GM18907 (cell line): ENCODE results near the gene UBE2O.
A peak's percentile ranks its signal among the peaks of the same experiment; 100 is the strongest.

Experiments used
- ATAC-seq: cut with Tn5 transposase; IDR thresholded peaks from one replicate; pipeline ENCODE4 v1.9.1; 2021; ENCODE audit warnings: mild to moderate bottlenecking, moderate library complexity; ENCODE audit not compliant: unreplicated experiment

Gene UBE2O

DNA sequence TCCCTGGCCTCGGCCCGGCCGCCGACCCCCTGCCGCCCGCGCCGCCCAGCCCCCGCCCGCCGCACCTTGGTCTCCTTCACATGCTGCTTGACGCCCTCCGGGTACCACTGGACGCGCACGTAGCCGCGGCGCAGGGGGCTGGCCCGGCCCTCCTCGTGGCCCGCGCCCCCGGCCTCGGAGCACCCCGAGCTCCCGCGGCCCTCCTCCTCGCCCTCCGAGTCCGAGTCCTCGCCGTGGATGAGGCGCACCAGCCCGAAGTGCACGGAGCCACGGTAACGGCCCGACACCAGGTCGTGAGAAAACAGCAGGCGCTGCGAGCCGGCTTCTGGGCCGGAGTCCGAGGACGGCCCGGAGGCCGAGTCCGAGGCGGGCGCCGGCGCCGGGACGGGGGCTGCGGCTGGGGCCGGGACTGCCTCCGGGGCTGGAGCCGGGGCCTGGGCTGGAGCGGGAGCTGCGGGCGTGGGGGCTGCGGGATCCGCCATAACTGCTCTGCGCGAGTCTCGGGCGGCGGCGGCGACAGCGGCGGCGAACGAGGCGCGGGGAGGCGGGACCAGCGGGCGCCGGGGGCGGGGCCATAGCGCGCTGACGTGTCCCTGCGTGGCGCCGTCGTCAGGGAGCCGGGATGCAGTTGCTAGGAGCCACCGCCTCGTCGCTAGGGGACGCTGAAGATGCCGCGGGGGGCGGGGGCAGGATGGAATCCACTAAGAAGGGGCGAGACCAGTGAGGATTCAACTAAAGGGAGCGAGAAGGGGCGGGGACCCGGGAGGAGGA is at the start of gene UBE2O:
Gene UBE2O (minus strand): TSS at position 493 of the 771 bp plus-strand sequence. CDS start 11 bp downstream, at position 482.
- ATAC-seq, result peak; percentile 90

DNA sequence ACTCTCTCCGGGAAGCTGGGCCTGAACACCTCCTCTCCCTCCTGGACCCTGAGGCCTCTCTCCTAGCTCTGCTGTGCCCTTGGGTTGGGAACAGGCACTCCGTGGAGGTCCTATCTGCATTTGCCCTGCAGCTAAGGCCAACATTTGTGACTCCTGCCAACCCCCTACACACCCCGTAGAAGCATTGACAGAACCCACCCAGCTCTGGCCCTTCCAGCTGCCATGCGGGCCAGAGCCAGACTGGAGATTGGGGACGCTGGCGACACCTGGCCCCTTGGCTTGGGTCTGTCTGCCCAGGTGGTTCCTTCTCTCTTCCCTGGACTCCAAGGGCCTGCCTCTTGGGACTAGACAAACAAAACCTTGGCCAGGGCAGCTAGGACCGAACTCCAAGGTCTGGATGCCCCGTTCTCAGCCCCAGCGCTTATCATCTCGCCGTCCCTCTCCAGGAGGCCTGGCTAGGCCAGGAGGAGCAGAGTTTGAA is 48.9 kb upstream of the UBE2O start:
- ATAC-seq, result no peak

DNA sequence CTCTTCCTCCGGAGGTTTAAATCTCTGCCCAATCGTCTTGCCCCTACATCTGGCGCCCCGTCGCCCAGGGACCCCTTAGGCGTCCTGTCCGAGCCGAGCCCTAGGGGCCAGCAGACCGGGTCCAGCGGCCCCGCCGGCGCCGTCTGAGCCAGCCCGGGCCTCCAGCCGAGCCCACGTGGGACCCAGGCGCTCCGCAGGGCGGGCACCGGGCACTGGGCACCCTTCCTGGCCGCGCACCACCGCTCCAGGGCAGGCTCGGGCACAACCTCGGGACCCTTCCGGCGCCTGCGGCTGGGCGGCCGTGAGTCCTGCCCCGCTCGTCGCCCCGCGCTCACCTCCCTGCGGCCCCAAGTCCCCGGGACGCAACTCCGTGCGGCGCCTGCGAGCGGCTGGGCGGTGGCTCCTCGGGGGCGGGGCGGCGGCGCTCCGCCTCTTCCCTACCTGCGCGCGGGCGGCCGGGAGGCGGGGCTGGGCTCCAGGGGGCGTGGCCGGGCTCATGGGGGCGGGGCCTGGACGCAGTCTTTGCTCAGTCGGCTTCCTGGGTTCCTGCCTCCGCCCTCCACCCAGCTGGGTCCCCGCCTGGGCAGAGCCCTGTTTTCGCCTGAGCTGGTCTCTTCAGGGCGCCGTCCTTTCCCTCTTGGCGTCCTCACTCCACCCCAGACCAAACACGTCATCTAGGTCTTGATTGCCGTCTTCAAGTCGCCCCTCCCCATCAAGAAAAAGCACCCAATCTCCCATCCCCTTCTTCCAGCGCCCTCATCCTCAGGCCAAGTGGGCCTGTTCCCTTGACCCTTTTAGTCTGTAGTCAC is 48.3 kb upstream of the UBE2O start, which contains the start of gene RHBDF2:
Gene RHBDF2 (minus strand): TSS at position 406 of the 809 bp plus-strand sequence. CDS start 19,899 bp downstream, outside the sequence.
- peak; percentile 68 for ATAC-seq

DNA sequence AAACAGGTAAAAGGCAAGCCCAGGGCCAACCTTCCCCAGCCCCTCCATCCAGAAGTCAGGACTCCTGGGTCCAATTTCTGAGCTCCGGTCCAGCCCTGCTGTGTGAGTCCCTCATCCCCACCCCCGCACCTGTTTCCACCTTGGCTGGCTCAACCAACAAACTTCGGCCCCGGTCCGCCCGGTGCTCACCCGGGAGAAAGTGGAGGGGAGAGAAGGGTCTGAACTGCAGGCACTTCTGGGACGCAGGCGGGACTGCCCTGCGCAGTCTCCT is 47.7 kb upstream of the UBE2O start:
- ATAC-seq, result no peak

DNA sequence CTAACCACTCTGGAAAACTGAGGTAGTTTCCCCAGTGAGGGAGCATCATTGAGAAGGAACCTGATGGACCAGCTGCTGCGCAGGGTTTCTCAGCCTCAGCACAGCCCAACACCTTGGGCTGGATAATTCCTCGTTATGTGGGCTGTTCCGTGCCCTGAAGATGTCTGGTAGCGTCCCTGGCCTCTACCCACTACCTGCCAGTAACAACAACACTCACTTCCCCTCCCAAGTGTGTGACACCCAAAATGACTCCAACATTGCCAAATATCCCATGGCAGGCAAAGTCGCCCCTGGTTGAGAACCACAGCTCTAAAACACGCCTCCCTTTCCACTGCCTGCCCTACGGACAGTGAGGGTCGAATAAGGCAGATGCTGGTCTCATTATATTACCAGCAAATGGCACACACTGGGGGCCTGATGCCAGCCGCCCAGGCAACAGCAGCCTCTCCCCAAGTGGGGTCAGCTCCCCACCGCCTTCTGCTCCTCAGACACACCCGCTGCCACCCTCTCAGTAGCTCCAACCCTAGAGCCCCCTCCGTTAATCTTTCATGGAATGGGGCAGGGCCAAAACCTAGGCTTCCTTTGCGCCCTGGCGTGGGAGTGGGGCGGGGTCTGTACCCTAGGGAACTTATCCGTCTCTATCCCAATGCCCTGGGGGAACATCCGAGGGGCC is 47.3 kb upstream of the UBE2O start:
- ATAC-seq, result no peak

DNA sequence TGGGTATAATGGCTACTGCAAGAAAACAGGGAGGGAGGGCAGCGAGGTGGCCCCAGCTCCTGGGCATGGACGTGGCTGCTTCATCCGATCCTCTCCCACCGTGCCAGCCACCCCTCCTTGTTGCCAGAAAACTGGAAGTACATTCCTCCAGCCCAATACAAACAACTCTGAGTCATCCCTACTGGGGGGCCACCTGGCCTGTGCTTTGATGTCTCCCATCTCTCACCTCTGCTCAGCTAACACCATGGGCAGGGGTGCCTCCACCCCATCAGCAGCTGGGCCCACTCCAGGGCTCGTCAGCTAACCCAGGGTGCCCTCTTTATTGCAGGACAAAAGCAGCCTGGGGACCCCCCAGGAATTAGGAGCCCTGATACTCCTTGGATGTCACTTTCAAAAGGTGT is 46.3 kb upstream of the UBE2O start:
- ATAC-seq, result no peak

DNA sequence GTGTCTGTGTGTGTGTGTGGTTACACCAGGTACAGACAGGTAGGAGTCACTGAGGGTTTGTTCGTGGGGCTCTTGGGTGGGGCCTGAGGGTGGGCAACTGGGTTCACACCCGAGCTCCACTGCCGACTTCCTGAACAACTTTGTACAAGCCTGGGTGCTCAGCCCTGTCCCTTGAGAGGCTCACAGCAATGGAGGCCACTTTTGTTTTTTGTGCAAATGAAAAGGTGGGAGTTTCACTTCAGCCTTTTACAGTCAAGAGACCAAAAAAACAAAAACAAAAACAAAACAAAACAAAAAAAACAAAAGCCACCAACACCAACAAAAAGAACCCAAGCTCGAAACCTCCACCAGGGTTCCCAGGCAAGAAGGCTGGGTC is 45.9 kb upstream of the UBE2O start:
- ATAC-seq, result no peak

DNA sequence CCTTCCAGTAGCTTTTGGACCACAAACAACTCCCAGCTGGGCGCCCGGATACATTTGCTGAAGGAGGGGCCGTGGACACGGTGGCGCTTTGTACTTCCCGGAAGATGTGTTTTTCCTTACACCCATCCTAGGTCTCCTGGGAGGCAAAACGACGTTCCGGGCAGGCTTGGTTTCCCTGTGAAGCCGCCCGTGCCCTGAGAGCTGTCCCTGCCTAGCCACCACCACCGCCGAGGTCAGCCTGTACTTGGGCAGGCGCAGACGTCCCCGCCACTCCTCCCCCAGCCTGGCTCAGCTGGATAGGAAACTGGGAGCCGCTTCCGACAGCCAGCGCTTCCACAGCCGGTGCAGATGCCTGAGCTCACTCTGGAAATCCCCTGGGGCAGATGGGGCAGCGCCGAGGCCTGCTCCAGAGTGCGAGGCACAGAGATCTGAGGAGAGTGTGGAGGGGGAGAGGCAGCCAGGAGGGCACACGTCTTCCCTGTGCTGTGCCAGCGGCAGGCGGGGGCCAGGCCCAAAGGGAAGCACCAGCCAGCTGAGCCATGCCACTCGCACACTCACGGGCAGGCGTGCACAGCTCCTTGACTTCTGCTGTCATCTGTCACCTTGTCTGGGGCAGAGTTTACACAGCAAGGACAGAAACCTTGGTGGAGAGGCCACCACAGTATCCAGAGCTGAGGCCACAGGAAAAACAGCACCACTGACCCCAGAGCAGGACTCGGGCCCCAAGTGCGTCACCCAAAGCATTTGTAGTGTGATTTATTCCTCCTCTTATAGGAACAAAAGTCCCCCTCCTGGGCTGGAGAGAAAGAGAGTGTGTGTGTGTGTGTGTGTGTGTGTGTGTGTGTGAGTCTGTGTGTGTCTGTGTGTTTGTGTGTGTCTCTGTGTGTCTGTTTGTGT is 45.3 kb upstream of the UBE2O start:
- ATAC-seq, result no peak

DNA sequence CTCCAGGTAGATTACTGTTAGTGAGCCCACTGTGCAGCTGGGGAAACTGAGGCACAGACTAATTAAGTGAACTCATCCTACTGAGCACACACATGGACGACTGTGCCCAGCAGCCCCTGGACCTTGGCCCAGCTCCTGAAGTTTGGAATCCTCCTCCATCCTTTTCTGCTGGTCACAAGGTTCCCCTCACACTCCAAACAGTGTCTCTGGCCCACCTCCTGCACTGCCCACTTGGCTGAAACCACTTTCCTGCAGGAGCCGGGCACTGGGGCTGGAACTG is 44.7 kb upstream of the UBE2O start:
- no peak for ATAC-seq

DNA sequence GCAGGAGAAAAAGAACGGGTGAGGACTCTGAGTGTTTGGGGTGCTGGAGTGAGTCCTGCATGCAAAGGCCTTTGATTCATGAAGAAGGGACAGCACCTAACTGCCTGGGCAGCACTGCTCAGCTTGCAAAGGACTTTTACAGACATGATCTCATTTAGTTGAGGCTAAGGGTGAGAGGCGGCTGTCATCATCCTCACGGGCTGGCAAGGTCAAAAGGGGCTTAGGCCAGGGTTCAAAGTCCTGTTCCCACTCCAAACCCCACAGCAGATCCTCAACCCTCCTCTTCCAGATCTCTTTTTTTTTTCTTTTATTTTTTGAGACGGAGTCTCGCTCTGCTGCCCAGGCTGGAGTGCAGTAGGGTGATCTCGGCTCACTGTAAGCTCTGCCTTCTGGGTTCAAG is 43.5 kb upstream of the UBE2O start:
- ATAC-seq, result no peak

DNA sequence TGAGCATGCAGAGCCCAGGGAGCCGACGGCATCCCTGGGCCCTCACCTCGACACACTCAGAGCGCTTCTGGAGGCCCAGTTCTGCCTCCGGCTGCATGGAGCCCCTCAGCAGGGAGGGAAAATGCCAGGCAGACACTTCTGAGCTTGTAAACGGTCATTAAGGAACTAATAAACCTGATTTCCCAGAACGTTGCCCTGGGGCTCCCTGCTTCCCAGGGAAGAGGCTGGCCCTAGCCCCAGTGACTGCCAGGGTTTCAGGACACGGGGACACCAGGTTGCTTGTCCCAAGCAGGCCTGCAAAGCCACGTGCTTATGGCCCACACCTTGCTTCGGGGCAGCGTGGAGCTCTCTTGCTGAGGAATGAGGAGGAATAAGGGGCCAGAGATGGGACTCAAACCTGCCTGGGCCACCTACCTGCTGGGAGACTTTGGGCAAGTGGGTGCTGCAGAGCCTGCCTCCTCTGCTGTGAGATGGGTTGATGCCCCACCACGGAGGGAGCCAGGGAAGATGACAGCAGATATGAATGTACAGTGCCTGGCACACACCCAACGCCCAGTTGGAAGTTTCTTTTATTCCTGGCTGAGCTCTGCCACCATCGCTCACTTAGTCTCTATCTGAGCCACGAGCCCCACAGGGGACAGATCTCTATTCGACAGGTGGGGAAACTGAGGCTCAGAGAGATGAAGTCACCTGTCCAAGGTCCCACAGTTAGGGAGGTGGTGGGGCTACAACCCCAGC is 42.9 kb upstream of the UBE2O start:
- no peak for ATAC-seq

DNA sequence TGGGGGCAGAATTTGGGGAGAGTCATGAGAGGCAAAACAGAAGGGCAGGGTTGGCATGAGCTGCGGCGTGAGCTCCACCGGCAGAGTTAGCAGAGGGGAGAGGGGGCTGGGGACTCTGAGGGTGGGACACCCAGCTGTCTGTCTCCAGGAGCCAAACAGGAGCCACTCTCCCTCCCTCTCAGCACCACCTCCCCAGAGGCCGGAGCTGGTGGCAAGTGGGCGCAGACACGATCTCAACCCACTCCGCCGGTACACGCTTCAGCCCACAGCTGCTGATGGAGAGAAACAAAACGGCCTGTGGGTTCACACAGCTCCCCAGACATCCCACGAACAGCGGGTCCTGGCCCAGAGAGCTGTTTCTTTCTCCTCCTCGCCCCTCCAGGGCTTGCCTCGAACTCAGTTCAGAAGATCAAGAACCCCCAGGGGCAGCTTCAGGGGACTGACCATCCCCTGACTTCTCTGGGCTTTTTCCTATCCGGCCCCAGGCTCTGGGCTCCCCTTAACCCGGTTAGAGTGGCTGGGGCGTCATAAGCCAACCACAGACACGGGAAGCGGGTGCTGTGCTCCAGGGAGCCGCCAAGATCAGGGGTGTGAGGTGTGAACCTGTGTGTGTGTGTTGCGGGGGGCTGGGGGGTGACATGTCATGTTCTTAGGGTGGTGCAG is 40.7 kb upstream of the UBE2O start:
- peak; percentile 7 for ATAC-seq

DNA sequence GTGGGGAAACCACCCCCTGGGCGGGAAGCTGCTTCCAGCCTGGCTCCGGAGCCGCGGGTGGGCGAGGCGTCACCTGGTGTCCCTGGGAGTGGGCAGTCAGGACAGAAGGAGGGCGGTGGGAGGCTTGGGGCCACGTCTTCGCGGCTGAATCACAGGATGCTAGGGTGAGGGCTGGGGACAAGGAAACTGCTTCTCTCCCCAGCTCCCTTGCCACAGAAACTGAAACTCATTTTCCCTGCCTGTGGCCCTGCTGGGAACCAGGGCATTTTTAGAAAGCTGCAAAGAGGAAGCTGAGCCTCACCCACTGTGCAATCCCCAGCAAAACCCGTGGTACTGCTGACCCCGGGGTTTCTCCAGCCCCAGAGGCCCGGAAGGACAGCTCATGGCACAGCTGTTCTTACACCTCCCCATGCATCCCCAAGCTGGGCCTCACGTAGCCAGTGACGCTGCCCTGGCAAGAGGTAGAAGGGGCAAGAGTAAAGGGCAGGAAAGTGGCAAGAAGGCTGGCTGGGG is 40.1 kb upstream of the UBE2O start:
- peak; percentile 48 for ATAC-seq

DNA sequence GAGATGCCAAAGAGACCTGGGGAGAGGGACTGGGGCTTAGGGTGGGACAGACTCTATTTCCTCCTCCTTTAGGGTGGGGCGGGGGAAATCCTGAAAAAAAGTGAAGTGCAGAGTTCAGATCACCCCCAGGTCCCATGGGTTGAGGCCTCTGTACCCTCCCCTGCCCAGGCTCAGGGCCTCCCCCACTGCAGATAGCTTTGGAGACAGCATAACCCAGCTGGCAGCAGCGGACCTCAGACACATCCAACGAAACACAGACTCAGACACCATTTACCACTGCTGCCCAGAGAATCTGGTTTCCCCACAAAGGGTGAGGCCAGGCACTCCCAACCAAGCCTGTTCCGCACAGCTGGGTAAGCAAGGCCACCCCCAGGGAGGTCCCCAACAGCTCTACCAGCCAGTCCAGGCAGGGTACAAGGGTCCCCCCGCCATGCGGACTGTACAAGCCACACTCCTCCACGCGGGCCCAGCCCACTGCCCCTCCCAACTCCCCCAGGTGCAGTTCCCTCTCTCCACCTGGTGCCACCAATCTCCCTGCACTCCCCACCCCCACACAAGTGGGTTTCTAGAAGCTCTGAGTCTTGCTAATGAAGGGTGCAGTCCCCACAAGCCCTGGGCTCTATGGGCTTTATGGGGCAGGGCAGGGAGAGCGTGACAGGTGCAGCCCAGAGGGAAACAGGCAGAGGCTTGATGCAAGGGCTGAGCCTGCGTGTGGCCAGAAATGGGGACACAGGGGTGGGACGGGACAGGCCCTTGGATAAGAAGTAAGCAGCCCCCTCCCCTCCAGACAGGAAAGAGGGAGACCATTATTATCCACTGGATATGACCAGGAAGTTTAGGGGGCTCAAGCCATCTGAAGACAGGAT is 39.4 kb upstream of the UBE2O start:
- peak; percentile 43 for ATAC-seq

DNA sequence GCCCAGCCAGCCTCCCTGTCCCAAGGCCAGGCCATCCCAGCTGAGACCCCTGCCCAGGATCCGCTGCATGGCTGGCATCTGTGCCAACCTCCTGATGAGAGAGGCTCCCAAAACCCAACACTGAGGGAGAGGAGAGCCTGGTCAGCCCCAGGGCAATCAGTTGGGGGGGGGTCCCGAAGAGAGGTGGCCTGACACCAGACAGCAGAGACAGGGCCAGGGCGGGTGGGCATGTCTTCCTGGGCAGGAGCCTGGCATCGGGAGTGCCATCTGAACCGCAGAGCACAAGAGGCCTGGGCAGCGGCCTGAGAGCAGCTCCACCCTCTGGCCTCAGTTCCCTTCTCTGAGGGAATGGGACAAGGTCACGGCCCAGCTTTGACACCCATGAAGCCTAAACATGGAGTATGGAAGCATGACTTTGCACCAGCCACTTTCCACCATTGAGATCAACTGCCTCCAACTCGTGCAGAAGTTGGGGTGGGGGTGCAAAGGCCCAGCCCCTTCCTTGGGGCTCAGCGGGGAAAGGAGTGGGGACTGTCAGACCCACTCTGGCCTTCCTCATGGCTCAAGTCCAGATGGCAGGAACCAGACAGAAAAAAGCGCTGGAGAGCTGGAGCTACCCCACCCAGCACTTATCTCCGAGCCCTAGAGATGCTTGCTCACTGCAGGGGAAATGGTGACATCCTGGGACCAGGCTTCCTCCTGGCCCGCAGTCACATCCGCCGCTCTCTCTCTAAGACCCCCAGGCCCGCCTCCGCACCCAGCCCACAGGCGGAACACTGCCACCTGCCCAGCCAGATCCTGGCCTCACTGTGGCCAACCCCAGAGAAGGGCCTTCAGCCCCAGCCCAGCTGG is 38.5 kb upstream of the UBE2O start:
- ATAC-seq, result peak; percentile 17

DNA sequence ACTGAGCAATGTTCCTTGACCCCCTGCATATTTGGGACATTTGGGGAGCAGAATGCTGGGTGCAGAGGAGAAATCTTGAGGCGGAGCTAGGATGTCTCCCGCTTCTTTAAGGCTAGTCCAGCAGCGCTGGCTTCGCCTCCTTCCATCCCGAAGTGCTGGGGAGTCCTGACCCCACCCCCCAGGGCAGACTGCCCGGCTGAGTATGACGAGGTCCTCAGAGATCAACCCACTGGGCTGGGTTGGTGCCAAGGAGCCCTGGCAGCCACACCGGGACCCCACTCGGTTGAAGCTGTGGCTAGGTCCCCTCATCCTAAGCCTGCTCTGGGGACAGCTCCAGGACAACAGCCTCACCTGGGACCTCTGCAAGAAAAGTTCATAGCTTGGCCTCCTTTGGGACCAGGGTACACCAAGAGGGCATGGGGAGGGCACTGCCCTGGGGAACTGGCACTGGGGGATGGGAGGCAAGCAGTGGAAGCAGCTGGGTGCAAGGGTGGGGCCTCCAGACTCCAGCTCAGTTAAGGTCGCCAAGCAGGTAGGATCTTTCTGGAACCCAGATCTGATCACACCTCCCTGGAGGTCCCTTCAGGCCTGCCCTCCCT is 37.3 kb upstream of the UBE2O start:
- ATAC-seq, result no peak
